GM12801 (cell line): ENCODE results near the gene RPL35A.

Experiments
- TF ChIP-seq, protein P1 (sequence below): IDR thresholded peaks from one replicate; pipeline ENCODE4 v1.5.1; 2011; ENCODE audit warnings: control low read depth; ENCODE audit not compliant: insufficient read length; ENCODE audit errors: extremely low read depth

RPL35A gene

GRCh38 chr3:197949191-197949777 lies 706 bp upstream of the RPL35A start:
- TF ChIP-seq, protein P1, sequence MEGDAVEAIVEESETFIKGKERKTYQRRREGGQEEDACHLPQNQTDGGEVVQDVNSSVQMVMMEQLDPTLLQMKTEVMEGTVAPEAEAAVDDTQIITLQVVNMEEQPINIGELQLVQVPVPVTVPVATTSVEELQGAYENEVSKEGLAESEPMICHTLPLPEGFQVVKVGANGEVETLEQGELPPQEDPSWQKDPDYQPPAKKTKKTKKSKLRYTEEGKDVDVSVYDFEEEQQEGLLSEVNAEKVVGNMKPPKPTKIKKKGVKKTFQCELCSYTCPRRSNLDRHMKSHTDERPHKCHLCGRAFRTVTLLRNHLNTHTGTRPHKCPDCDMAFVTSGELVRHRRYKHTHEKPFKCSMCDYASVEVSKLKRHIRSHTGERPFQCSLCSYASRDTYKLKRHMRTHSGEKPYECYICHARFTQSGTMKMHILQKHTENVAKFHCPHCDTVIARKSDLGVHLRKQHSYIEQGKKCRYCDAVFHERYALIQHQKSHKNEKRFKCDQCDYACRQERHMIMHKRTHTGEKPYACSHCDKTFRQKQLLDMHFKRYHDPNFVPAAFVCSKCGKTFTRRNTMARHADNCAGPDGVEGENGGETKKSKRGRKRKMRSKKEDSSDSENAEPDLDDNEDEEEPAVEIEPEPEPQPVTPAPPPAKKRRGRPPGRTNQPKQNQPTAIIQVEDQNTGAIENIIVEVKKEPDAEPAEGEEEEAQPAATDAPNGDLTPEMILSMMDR, result no peak

DNA sequence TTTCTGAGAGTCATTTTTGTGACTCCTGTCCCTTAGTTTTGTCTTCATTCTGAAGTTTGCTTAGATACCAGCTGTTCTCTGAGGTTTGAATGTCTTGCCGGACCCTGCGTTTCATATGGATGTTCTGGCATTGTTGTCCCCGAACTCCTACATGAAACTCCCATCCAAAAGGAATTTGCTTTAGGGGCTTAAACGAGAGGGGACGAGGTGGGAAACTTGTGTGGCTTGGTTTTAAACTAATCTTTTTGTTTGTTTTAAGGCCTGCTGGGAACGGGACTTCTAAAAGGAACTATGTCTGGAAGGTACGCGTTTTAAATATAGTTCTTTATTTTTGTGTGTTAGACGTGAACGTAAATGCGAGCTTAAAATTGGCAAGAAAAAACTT lies 679 bp downstream of the RPL35A start:
- TF ChIP-seq, protein P1, result no peak

DNA sequence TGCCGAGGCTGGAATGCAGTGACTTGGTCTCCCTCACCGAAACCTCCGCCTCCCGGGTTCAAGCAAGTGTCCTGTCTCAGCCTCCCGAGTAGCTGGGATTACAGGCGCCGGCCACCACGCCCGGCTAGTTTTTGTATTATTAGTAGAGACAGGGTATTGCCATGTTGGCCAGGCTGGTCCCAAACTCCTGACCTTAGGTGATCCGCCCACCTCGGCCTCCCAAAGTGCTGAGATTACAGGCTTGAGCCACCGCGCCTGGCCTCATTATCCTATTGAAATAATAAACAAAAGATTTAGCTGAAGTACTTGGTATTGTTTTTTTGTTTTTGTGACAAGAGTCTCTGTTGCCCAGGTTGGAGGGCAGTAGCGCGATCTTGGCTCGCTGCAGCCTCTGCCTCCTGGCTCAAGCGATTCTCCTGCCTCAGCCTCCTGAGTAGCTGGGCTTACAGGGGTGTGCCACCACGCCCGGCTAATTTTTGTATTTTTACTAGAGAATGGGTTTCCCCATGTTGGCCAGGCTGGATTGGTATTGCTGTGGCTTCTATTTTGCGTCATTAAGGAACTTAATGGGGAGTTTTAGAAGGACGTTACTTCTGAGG lies 1.5 kb downstream of the RPL35A start:
- TF ChIP-seq, protein P1, result no peak

GRCh38 chr3:197952440-197952839 lies 2.5 kb downstream of the RPL35A start:
- TF ChIP-seq, protein P1, result no peak

- TF ChIP-seq, protein P1, result no peak
These were observed 3.3 kb downstream of the RPL35A start for GRCh38 chr3:197953325-197953724.

DNA sequence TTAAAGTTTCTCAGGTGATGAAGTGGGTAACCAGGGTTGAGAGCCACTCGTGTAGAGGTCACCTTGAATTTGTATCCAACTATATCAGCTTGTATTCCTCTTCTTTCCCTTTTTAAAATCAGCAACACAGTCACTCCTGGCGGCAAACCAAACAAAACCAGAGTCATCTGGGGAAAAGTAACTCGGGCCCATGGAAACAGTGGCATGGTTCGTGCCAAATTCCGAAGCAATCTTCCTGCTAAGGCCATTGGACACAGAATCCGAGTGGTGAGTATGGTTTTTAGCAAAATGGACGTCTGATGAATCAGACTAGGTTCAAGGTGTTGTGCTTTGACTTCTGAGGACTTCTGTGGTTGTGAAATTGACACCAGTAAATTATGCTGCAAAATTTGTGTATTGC lies 3.9 kb downstream of the RPL35A start:
- TF ChIP-seq, protein P1, result no peak

DNA sequence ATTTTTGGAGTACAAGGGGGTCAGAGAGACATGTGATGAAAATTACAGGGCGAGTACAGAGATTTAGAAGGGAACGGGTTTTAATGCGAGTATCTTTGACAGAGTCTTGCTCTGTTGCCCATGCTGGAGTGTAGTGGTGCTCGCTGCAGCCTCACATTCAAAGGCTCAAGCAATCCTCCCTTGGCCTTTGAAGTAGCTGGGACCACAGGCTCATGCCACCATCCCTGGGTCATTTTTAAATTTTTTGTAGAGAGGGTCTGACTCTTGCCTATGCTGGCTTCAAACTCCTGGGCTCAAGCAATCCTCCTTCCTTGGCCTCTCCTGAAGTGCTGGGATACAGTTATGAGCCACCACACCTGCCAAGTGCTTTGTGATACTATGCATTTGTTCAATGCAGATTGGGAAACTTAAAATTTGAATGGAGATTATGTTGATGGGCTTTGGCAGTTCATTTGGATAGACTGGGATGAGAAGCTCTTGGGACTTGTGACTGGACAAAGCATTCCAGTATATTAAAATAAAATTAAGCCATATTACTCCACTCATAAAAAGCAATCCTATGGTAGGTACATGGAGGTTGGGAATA lies 6.0 kb downstream of the RPL35A start:
- TF ChIP-seq, protein P1, result no peak
